PC-3 (cell line): ENCODE results near the gene LOXL4. TPM values are rescaled to one million over a fixed set of nuclear protein-coding genes. Genes with fewer than 3 reads are reported as not detected.

ENCODE experiments used
- ATAC-seq: fragments of 200-7000 bp; cut with Tn5 transposase; 2 replicates; pipeline ENCODE4 v1.9.1; 2020; ENCODE audit warnings: mild to moderate bottlenecking, moderate library complexity
- BruUV-seq: library from RNA; stranded (reverse); fragments of 400-500 nt; replicated peaks from 2 replicates; lab custom pipeline; 2021; lab: Mats Ljungman, UMichigan
- CTCF ChIA-PET: fragments of 300-600 bp; sonication (Branson Sonifier 250); formaldehyde crosslinking; loops from one replicate; lab custom pipeline; 2022; ENCODE audit warnings: antibody characterized with exemption; lab: Charles Lee
- POLR2A ChIA-PET: fragments of 300-600 bp; sonication (Branson Sonifier 250); formaldehyde crosslinking; loops from one replicate; lab custom pipeline; 2022; ENCODE audit warnings: antibody characterized with exemption; ENCODE audit not compliant: unreplicated experiment; lab: Charles Lee
- DNase-seq: peaks from one replicate; pipeline ENCODE4 v3.0.0-alpha.2; 2015
- H2AFZ ChIP-seq: fragments of 300-600 bp; sonication (generic); 2 replicates; pipeline ENCODE4 v1.6.0; 2016; ENCODE audit warnings: antibody characterized with exemption, low read length
- H3F3A ChIP-seq: fragments of 300-600 bp; sonication (generic); one replicate; pipeline ENCODE4 v1.6.0; 2017; ENCODE audit warnings: antibody characterized with exemption, low read length, control low read depth, mild to moderate bottlenecking; ENCODE audit not compliant: unreplicated experiment
- H3K27ac ChIP-seq: fragments of 300-600 bp; sonication (generic); 2 replicates; pipeline ENCODE4 v1.5.1; 2016; ENCODE audit warnings: mild to moderate bottlenecking, low read length
- H3K27me3 ChIP-seq: fragments of 300-600 bp; sonication (generic); 2 replicates; pipeline ENCODE4 v1.6.1; 2016; ENCODE audit warnings: low read length, mixed read lengths
- H3K36me3 ChIP-seq: fragments of 300-600 bp; sonication (generic); 2 replicates; pipeline ENCODE4 v1.6.1; 2016; ENCODE audit warnings: low read depth, mixed run types, low read length, mixed read lengths
- H3K4me1 ChIP-seq: fragments of 300-600 bp; sonication (generic); 2 replicates; pipeline ENCODE4 v1.5.1; 2016; ENCODE audit warnings: low read length; ENCODE audit not compliant: insufficient read depth
- H3K4me2 ChIP-seq: fragments of 300-600 bp; sonication (generic); 2 replicates; pipeline ENCODE4 v1.6.0; 2016; ENCODE audit warnings: low read length
- H3K4me3 ChIP-seq: fragments of 300-600 bp; sonication (generic); 2 replicates; pipeline ENCODE4 v1.5.1; 2016; ENCODE audit warnings: mild to moderate bottlenecking, low read length, mixed read lengths
- H3K79me2 ChIP-seq: fragments of 300-600 bp; sonication (generic); 2 replicates; pipeline ENCODE4 v1.6.1; 2017; ENCODE audit warnings: low read length, mixed read lengths
- H3K9ac ChIP-seq: fragments of 300-600 bp; sonication (generic); 2 replicates; pipeline ENCODE4 v1.6.0; 2016; ENCODE audit warnings: mild to moderate bottlenecking, low read length
- H3K9me2 ChIP-seq: fragments of 300-600 bp; sonication (generic); replicated peaks from 2 replicates; pipeline ENCODE4 v1.6.1; 2016; ENCODE audit warnings: mixed run types, low read length, mixed read lengths
- H3K9me3 ChIP-seq: fragments of 300-600 bp; sonication (generic); 2 replicates; pipeline ENCODE4 v1.6.1; 2016; ENCODE audit warnings: low read length, mixed read lengths
- H4K20me1 ChIP-seq: fragments of 300-600 bp; sonication (generic); 2 replicates; pipeline ENCODE4 v1.6.1; 2016; ENCODE audit warnings: low read length, mixed read lengths
- EZH2 ChIP-seq: fragments of 300-600 bp; sonication (generic); IDR thresholded peaks from one replicate; pipeline ENCODE4 v1.6.1; 2017; ENCODE audit warnings: antibody characterized with exemption, mild to moderate bottlenecking, low read length; ENCODE audit not compliant: unreplicated experiment
- EZH2phosphoT487 ChIP-seq: fragments of 300-600 bp; sonication (generic); IDR thresholded peaks from 2 replicates; pipeline ENCODE4 v1.6.1; 2018; ENCODE audit warnings: mild to moderate bottlenecking, antibody characterized with exemption, low read length, borderline replicate concordance
- intact Hi-C: fragments of 100-400 bp; cut with micrococcal nuclease; formaldehyde crosslinking; loops from 2 replicates; pipeline ENCODE4 v1.9.0; 2023
- total RNA-seq: library from RNA; depleted of rRNA; stranded (reverse); fragments of >200 nt; gene quantifications from 2 replicates; pipeline ENCODE4 v1.2.3, GENCODE V29; 2014
- TF ChIP-seq, protein P1 (sequence below): fragments of 300-600 bp; sonication (generic); conservative IDR thresholded peaks from 2 replicates; pipeline ENCODE4 v1.5.1; 2017; ENCODE audit warnings: antibody characterized with exemption, low read depth, mild to moderate bottlenecking, low read length

The LOXL4 gene
- total RNA-seq, 1 experiment from 2014 or later = 8.2 TPM

DNA sequence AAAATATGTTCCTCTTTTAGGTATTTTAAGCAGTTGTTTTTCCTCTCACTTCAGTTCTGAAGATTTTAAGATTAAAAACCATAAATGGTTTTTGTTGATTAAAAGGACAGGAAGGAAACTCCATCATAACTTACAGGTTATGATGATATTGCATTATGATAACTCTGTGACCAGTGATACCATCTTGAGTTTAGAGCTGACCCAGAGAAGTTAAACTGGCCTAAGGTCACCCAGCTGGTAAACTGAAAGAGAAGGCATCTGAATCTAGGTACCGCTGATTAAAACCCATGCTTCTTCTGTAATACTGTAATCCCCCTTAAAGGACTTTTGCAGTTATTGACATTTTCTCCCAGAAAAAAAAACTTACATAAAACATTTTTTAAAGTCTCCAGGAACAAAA lies 29.6 kb downstream of the LOXL4 start:
- no peak for TF ChIP-seq EZH2
- TF ChIP-seq, protein P1, sequence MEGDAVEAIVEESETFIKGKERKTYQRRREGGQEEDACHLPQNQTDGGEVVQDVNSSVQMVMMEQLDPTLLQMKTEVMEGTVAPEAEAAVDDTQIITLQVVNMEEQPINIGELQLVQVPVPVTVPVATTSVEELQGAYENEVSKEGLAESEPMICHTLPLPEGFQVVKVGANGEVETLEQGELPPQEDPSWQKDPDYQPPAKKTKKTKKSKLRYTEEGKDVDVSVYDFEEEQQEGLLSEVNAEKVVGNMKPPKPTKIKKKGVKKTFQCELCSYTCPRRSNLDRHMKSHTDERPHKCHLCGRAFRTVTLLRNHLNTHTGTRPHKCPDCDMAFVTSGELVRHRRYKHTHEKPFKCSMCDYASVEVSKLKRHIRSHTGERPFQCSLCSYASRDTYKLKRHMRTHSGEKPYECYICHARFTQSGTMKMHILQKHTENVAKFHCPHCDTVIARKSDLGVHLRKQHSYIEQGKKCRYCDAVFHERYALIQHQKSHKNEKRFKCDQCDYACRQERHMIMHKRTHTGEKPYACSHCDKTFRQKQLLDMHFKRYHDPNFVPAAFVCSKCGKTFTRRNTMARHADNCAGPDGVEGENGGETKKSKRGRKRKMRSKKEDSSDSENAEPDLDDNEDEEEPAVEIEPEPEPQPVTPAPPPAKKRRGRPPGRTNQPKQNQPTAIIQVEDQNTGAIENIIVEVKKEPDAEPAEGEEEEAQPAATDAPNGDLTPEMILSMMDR = no peak
- no peak for TF ChIP-seq EZH2phosphoT487
- no peaks in the 10 kb centered on the region for H3F3A ChIP-seq
- no peak for ATAC-seq
- no peak for DNase-seq
- no peak overlapping the region for H2AFZ ChIP-seq
- H3K4me1 ChIP-seq = no peaks in the 10 kb centered on the region
- H3K36me3 ChIP-seq = no peaks in the 10 kb centered on the region; the same call in 1 of the 2 replicates
- POLR2A ChIA-PET = no interaction called here
- H3K4me3 ChIP-seq = no peak overlapping the region
- intact Hi-C loops = no loop called here
- no peaks in the 10 kb centered on the region for H3K9me2 ChIP-seq
- no peaks in the 10 kb centered on the region for H3K79me2 ChIP-seq
- H3K9me3 ChIP-seq = no peaks in the 10 kb centered on the region
- no peaks in the 10 kb centered on the region for H4K20me1 ChIP-seq
- no TSS peak for BruUV-seq
- H3K4me2 ChIP-seq = no peak overlapping the region
- H3K27me3 ChIP-seq = no peaks in the 10 kb centered on the region
- H3K9ac ChIP-seq = no peak overlapping the region
- no peak overlapping the region for H3K27ac ChIP-seq
- CTCF ChIA-PET = no interaction called here

DNA sequence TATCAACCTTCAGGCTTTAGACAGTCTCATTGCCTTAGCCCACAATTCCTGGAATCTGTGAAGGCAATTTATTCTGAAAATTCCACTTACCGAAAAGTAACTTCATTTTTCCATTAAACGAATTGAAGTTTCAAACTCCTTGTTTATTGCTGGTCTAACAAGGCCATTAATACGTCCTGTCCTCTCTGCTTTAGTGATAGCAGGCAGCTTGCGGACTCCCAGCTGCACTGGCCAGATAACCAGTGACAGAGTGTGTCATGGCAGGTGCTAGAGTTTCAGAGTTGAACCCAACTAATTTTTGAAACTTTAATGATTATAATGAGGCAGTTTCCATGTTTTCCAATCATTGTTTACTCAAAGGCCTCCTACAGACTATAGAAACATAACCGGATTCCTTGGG lies 31.1 kb downstream of the LOXL4 start:
- H3K27ac ChIP-seq = no peak overlapping the region
- intact Hi-C loops = no loop called here
- no peak for ATAC-seq

DNA sequence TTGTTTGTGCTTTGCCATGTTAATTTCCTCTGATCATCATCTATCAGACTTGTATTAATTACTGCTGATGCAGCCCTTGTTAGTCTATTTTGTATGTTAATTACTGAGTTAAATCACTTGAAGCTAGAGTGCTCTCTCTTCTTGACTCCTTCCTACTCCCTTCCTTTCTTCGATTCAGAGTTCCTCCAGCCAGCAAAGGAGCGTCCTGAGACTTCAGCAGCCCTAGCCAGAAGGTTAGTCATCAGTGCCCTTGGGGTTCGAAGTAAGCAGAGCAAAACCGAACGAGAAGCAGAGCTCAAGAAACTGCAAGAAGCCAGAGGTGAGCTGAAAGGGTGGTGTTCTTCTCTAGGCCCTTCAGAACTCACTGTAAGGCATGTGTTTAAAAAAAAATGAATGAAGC lies 32.1 kb downstream of the LOXL4 start:
- ATAC-seq = no peak
- intact Hi-C loops = no loop called here
- Histone ChIP-seq H3K79me2 (no peaks in the 10 kb centered on the region), H3K4me1 (no peaks in the 10 kb centered on the region), H3F3A (no peaks in the 10 kb centered on the region), H3K36me3 (no peaks in the 10 kb centered on the region; the same call in 1 of the 2 replicates), H3K4me3 (no peak overlapping the region), H3K9me2 (no peaks in the 10 kb centered on the region), H2AFZ (no peak overlapping the region), H4K20me1 (no peaks in the 10 kb centered on the region), H3K27me3 (no peaks in the 10 kb centered on the region), H3K27ac (no peak overlapping the region), H3K4me2 (no peak overlapping the region), H3K9me3 (no peaks in the 10 kb centered on the region), H3K9ac (no peak overlapping the region)
- no peak for DNase-seq
- TF ChIP-seq EZH2phosphoT487 = no peak
- TF ChIP-seq, protein P1 = no peak
- no peak for TF ChIP-seq EZH2
- BruUV-seq = no TSS peak
- ChIA-PET CTCF (no interaction called here), POLR2A (no interaction called here)

More for the DNA sequence above, 31.1 kb downstream of the LOXL4 start:
- POLR2A ChIA-PET = interaction anchor here (0.6 kb wide), 1 partner anchor 799 kb away, joined by 4 read pairs; no protein-coding TSS in a partner anchor
- no peaks in the 10 kb centered on the region for H3K79me2 ChIP-seq
- H3K4me2 ChIP-seq = no peak overlapping the region
- no peaks in the 10 kb centered on the region for H3K4me1 ChIP-seq
- H3K27me3 ChIP-seq = no peaks in the 10 kb centered on the region
- H4K20me1 ChIP-seq = no peaks in the 10 kb centered on the region
- no peak for DNase-seq
- H3K4me3 ChIP-seq = no peak overlapping the region
- no peaks in the 10 kb centered on the region; the same call in 1 of the 2 replicates for H3K36me3 ChIP-seq
- no peaks in the 10 kb centered on the region for H3F3A ChIP-seq
- no peaks in the 10 kb centered on the region for H3K9me2 ChIP-seq
- TF ChIP-seq, protein P1 = no peak
- no peak for TF ChIP-seq EZH2phosphoT487
- CTCF ChIA-PET = no interaction called here
- no peak overlapping the region for H3K9ac ChIP-seq
- no peaks in the 10 kb centered on the region for H3K9me3 ChIP-seq
- BruUV-seq = no TSS peak
- no peak overlapping the region for H2AFZ ChIP-seq
